Liver (tissue), 9 donors: ENCODE measurements around the gene SHC3. TPM values are rescaled to one million over a fixed set of nuclear protein-coding genes. Genes with fewer than 3 reads are reported as not detected.

ENCODE experiments used
- DNase-seq: peaks from one replicate; pipeline ENCODE4 v3.0.0-alpha.2; 2017; ENCODE audit warnings: low spot score
- H3K27ac ChIP-seq, 2 donors: one replicate each; pipeline ENCODE4 v1.7.0; 2013; ENCODE audit warnings: inconsistent platforms in 2 of 2, low read length in 2 of 2, control low read depth in 1 of 2, low read depth in 1 of 2, mild to moderate bottlenecking in 1 of 2
- H3K27me3 ChIP-seq, 4 donors: one replicate each; pipeline versions ENCODE4 v1.6.1 to v1.7.0; 2013; ENCODE audit warnings: low read length in 3 of 4, inconsistent platforms in 1 of 4, mild to moderate bottlenecking in 1 of 4, moderate library complexity in 1 of 4; ENCODE audit not compliant: control insufficient read depth in 4 of 4, insufficient read depth in 4 of 4
- H3K36me3 ChIP-seq, 4 donors: one replicate each; pipeline versions ENCODE4 v1.6.1 to v1.7.0; 2013; ENCODE audit warnings: low read length in 3 of 4, mild to moderate bottlenecking in 3 of 4, low read depth in 1 of 4, moderate library complexity in 1 of 4; ENCODE audit not compliant: control insufficient read depth in 4 of 4, insufficient read depth in 3 of 4
- H3K4me1 ChIP-seq, 4 donors: one replicate each; pipeline versions ENCODE4 v1.6.1 to v1.7.0; 2013; ENCODE audit warnings: low read length in 3 of 4, mild to moderate bottlenecking in 3 of 4, moderate library complexity in 1 of 4; ENCODE audit not compliant: control insufficient read depth in 4 of 4, insufficient read depth in 4 of 4
- H3K4me3 ChIP-seq, 3 donors: one replicate each; pipeline versions ENCODE4 v1.6.1 to v1.7.0; 2013; ENCODE audit warnings: low read length in 3 of 3, control low read depth in 1 of 3, low read depth in 1 of 3, mild to moderate bottlenecking in 1 of 3
- H3K9ac ChIP-seq, 2 donors: one replicate each; pipeline ENCODE4 v1.7.0; 2013; ENCODE audit warnings: low read length in 2 of 2, mild to moderate bottlenecking in 2 of 2, moderate library complexity in 2 of 2, control low read depth in 1 of 2, low read depth in 1 of 2
- H3K9me3 ChIP-seq, 4 donors: one replicate each; pipeline versions ENCODE4 v1.6.1 to v1.7.0; 2013; ENCODE audit warnings: low read length in 3 of 4; ENCODE audit not compliant: control insufficient read depth in 4 of 4
- EGR1 ChIP-seq, 2 donors: IDR thresholded peaks; 2 replicates each; pipeline ENCODE4 v1.6.1; 2016 to 2018; ENCODE audit warnings: antibody characterized with exemption in 2 of 2, low read depth in 2 of 2
- FOXA1 ChIP-seq: IDR thresholded peaks from 2 replicates; pipeline ENCODE4 v1.6.1; 2016; ENCODE audit warnings: antibody characterized with exemption
- FOXA2 ChIP-seq: IDR thresholded peaks from 2 replicates; pipeline ENCODE4 v1.6.1; 2016; ENCODE audit warnings: antibody characterized with exemption
- GABPA ChIP-seq, 2 donors: IDR thresholded peaks in 1 of 2; conservative IDR thresholded peaks in 1 of 2; 2 replicates each; pipeline ENCODE4 v1.6.1; 2016; ENCODE audit warnings: antibody characterized with exemption in 2 of 2, mild to moderate bottlenecking in 1 of 2, moderate library complexity in 1 of 2
- HNF4A ChIP-seq, 2 donors: conservative IDR thresholded peaks; 2 replicates each; pipeline ENCODE4 v1.6.1; 2016; ENCODE audit warnings: antibody characterized with exemption in 2 of 2, mild to moderate bottlenecking in 2 of 2
- NR2F2 ChIP-seq: IDR thresholded peaks from 2 replicates; pipeline ENCODE4 v1.6.1; 2016; ENCODE audit warnings: antibody characterized with exemption
- RAD21 ChIP-seq, 2 donors: IDR thresholded peaks; 2 replicates each; pipeline ENCODE4 v1.6.1; 2016; ENCODE audit warnings: antibody characterized with exemption in 2 of 2, mild to moderate bottlenecking in 2 of 2
- RXRA ChIP-seq, 2 donors: IDR thresholded peaks; 2 replicates each; pipeline ENCODE4 v1.6.1; 2017 to 2018; ENCODE audit warnings: antibody characterized with exemption in 2 of 2, mild to moderate bottlenecking in 1 of 2
- TAF1 ChIP-seq: conservative IDR thresholded peaks from 2 replicates; pipeline ENCODE4 v1.6.1; 2016; ENCODE audit warnings: antibody characterized with exemption, mild to moderate bottlenecking
- YY1 ChIP-seq: IDR thresholded peaks from 2 replicates; pipeline ENCODE4 v1.6.1; 2016; ENCODE audit warnings: antibody characterized with exemption, mild to moderate bottlenecking
- WGBS: extraction: QIAGEN DNeasy Blood & Tissue Kit; methylation state at CpG from one replicate; pipeline ENCODE4 v1.1.7; 2013; 5-methylcytosine and 5-hydroxymethylcytosine counted together
- polyA plus RNA-seq, 2 donors: library from polyadenylated mRNA; stranded (reverse) in 1 of 2; unstranded in 1 of 2; fragments of 200-250 nt in 1 of 2; fragments of >200 nt in 1 of 2; fragmentation: Nextera tagmentation in 1 of 2; extraction: Ambion mirVana in 1 of 2; gene quantifications; one replicate each; pipeline versions ENCODE4 v1.2.1 to v1.2.3, GENCODE V29; 2013 to 2015
- total RNA-seq, 2 donors: library from RNA; depleted of rRNA; stranded (reverse); fragments of >200 nt; gene quantifications; one replicate each; pipeline ENCODE4 v1.2.3, GENCODE V29; 2014
- TF ChIP-seq, protein P1 (sequence below): IDR thresholded peaks from 2 replicates; pipeline ENCODE4 v1.6.1; 2016; ENCODE audit warnings: antibody characterized with exemption
- TF ChIP-seq, protein P2 (sequence below): IDR thresholded peaks from 2 replicates; pipeline ENCODE4 v1.6.1; 2016; ENCODE audit warnings: antibody characterized with exemption, mild to moderate bottlenecking
- TF ChIP-seq, protein P3 (sequence below): IDR thresholded peaks from 2 replicates; pipeline ENCODE4 v1.6.1; 2016; ENCODE audit warnings: antibody characterized with exemption
- TF ChIP-seq, protein P4 (sequence below): fragments of 150-350 bp; IDR thresholded peaks from 2 replicates; pipeline ENCODE4 v1.5.1; 2017; ENCODE audit warnings: improper control_type of control experiment, low read depth, low read length; ENCODE audit not compliant: missing input control
- donor health status: healthy.
- donor health status: healthy.
- donor health status: healthy.
- donor health status: healthy.
- donor health status: healthy.

Gene SHC3
- total and polyA plus RNA-seq, 4 donors, result 0.03 to 0.08 (median 0.04) TPM

DNA sequence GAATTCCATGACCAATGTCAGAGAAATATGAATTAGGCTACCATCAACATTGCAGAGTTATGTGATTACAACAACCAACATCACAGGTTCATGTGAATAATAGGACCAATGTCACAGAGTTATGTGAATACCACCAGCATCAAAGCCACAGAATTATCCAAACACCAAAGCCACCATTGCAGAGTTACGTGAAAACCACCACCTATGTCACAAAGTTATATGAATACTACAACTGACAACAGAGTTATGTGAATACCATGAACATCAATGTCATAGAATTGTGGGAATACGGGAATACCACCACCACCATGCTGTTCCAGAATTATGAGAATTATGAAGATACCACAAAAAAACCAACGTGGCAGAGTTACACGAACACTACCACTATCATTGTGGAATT lies 64.8 kb downstream of the SHC3 start:
- WGBS, result 86% methylated on average over 4 of the region's 4 CpGs
- no peaks in the 10 kb centered on the region for H3K36me3 ChIP-seq
- DNase-seq, result no peak
- H3K9me3 ChIP-seq, result no peaks in the 10 kb centered on the region
- H3K4me3 ChIP-seq, result no peak overlapping the region
- no peaks in the 10 kb centered on the region for H3K4me1 ChIP-seq
- H3K27ac ChIP-seq, result no peak overlapping the region
- H3K27me3 ChIP-seq, result no peaks in the 10 kb centered on the region
- no peak overlapping the region for H3K9ac ChIP-seq
- TF ChIP-seq NR2F2 (no peak), FOXA1 (no peak), GABPA (IDR thresholded peaks at IDR 0.05 in 1 of 2, conservative IDR thresholded peaks at IDR 0.05 in 1 of 2) (no peak), RAD21 (IDR thresholded peaks at IDR 0.05) (no peak), EGR1 (IDR thresholded peaks at IDR 0.05; ENCODE audit: low read depth in 2 of 2) (no peak)
- TF ChIP-seq, protein P1, sequence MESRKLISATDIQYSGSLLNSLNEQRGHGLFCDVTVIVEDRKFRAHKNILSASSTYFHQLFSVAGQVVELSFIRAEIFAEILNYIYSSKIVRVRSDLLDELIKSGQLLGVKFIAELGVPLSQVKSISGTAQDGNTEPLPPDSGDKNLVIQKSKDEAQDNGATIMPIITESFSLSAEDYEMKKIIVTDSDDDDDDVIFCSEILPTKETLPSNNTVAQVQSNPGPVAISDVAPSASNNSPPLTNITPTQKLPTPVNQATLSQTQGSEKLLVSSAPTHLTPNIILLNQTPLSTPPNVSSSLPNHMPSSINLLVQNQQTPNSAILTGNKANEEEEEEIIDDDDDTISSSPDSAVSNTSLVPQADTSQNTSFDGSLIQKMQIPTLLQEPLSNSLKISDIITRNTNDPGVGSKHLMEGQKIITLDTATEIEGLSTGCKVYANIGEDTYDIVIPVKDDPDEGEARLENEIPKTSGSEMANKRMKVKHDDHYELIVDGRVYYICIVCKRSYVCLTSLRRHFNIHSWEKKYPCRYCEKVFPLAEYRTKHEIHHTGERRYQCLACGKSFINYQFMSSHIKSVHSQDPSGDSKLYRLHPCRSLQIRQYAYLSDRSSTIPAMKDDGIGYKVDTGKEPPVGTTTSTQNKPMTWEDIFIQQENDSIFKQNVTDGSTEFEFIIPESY, result no peak
- TF ChIP-seq, protein P2, sequence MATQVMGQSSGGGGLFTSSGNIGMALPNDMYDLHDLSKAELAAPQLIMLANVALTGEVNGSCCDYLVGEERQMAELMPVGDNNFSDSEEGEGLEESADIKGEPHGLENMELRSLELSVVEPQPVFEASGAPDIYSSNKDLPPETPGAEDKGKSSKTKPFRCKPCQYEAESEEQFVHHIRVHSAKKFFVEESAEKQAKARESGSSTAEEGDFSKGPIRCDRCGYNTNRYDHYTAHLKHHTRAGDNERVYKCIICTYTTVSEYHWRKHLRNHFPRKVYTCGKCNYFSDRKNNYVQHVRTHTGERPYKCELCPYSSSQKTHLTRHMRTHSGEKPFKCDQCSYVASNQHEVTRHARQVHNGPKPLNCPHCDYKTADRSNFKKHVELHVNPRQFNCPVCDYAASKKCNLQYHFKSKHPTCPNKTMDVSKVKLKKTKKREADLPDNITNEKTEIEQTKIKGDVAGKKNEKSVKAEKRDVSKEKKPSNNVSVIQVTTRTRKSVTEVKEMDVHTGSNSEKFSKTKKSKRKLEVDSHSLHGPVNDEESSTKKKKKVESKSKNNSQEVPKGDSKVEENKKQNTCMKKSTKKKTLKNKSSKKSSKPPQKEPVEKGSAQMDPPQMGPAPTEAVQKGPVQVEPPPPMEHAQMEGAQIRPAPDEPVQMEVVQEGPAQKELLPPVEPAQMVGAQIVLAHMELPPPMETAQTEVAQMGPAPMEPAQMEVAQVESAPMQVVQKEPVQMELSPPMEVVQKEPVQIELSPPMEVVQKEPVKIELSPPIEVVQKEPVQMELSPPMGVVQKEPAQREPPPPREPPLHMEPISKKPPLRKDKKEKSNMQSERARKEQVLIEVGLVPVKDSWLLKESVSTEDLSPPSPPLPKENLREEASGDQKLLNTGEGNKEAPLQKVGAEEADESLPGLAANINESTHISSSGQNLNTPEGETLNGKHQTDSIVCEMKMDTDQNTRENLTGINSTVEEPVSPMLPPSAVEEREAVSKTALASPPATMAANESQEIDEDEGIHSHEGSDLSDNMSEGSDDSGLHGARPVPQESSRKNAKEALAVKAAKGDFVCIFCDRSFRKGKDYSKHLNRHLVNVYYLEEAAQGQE, result no peak
- TF ChIP-seq, protein P3, sequence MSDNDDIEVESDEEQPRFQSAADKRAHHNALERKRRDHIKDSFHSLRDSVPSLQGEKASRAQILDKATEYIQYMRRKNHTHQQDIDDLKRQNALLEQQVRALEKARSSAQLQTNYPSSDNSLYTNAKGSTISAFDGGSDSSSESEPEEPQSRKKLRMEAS, result no peak

DNA sequence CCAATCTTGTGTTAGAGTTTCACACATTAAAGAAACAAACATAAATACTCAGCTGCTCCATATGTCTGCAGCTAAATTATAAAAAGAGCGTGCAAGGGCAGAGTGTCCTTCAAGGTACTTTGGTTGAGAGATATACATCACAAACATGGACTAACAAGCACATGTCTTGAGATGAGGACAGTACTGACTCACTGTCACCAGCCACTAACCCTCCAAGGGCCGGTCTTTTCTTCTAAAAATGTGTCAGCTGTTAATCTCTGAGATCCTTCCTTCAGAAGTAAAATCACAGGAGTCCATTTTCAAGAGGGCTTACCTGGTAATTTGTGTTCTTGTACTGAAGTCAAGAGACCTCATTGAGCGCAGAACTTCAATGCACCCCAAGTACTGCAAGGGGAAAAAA lies 66.4 kb downstream of the SHC3 start:
- H3K27me3 ChIP-seq, result no peaks in the 10 kb centered on the region
- no peak for DNase-seq
- no peak overlapping the region for H3K27ac ChIP-seq
- H3K4me1 ChIP-seq, result no peaks in the 10 kb centered on the region
- H3K36me3 ChIP-seq, result no peaks in the 10 kb centered on the region
- H3K9me3 ChIP-seq, result no peaks in the 10 kb centered on the region
- TF ChIP-seq, protein P4, sequence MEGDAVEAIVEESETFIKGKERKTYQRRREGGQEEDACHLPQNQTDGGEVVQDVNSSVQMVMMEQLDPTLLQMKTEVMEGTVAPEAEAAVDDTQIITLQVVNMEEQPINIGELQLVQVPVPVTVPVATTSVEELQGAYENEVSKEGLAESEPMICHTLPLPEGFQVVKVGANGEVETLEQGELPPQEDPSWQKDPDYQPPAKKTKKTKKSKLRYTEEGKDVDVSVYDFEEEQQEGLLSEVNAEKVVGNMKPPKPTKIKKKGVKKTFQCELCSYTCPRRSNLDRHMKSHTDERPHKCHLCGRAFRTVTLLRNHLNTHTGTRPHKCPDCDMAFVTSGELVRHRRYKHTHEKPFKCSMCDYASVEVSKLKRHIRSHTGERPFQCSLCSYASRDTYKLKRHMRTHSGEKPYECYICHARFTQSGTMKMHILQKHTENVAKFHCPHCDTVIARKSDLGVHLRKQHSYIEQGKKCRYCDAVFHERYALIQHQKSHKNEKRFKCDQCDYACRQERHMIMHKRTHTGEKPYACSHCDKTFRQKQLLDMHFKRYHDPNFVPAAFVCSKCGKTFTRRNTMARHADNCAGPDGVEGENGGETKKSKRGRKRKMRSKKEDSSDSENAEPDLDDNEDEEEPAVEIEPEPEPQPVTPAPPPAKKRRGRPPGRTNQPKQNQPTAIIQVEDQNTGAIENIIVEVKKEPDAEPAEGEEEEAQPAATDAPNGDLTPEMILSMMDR, result no peak
- no peak for TF ChIP-seq RXRA (IDR thresholded peaks at IDR 0.05)
- TF ChIP-seq, protein P2, result no peak
- TF ChIP-seq YY1, result no peak
- TF ChIP-seq, protein P1, result no peak
- no peak for TF ChIP-seq TAF1
- TF ChIP-seq FOXA2, result no peak
- TF ChIP-seq HNF4A (conservative IDR thresholded peaks at IDR 0.05), result no peak
- no peak overlapping the region for H3K4me3 ChIP-seq
- WGBS, result 89% methylated on average over 3 of the region's 3 CpGs
- no peak overlapping the region for H3K9ac ChIP-seq
